ENCODE measurements around the gene TMEM123.

DNA sequence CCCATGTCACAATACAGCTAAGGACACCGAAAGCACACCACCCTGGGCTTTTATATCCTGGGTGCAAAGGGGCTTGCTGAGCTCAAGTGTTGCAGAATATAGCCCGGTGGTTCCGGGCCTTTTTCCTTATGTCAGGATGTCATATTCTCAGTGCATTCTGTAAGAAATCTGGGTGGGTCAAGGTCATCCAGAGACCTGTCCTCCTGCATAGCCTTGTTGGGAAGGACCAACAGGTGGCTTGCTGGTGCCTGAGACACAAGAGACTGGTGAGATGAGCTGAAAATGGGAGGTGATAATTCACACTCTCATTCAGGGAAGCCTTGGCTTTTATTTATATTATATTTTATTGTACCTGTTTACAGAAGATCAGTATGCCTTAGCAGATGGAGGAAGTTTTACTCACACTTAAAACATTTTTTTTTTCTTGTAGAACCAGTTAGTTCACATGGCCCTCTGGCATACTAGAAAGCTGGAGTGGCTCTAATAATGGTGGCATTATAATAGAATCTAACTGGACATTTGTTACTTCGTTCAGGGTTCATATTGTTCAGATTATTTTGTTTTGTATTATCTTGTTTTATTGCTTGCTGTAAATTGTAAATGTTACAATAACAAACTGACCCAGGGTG, 14.6 kb upstream of the TMEM123 start:
- TF ChIP-seq POLR2AphosphoS5 (IDR thresholded peaks at IDR 0.05) = no peak
- TF ChIP-seq, protein P1, sequence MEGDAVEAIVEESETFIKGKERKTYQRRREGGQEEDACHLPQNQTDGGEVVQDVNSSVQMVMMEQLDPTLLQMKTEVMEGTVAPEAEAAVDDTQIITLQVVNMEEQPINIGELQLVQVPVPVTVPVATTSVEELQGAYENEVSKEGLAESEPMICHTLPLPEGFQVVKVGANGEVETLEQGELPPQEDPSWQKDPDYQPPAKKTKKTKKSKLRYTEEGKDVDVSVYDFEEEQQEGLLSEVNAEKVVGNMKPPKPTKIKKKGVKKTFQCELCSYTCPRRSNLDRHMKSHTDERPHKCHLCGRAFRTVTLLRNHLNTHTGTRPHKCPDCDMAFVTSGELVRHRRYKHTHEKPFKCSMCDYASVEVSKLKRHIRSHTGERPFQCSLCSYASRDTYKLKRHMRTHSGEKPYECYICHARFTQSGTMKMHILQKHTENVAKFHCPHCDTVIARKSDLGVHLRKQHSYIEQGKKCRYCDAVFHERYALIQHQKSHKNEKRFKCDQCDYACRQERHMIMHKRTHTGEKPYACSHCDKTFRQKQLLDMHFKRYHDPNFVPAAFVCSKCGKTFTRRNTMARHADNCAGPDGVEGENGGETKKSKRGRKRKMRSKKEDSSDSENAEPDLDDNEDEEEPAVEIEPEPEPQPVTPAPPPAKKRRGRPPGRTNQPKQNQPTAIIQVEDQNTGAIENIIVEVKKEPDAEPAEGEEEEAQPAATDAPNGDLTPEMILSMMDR (IDR thresholded peaks at IDR 0.05 in 8 of 11, conservative IDR thresholded peaks at IDR 0.05 in 3 of 11) = no peak

Measured in spleen (tissue), 7 donors.